IMR-90 (cell line): ENCODE measurements around the gene TCTA. TPM values are rescaled to one million over a fixed set of nuclear protein-coding genes. Genes with fewer than 3 reads are reported as not detected.

Source experiments
- ATAC-seq: fragments of 200-7000 bp; cut with Tn5 transposase; 2 replicates; pipeline ENCODE4 v1.9.1; 2020; ENCODE audit warnings: low read depth, mild to moderate bottlenecking, moderate library complexity
- BruUV-seq: library from RNA; stranded (reverse); fragments of 400-500 nt; replicated peaks from 2 replicates; lab custom pipeline; 2021; lab: Mats Ljungman, UMichigan
- CTCF ChIA-PET: fragments of 300-600 bp; formaldehyde crosslinking; extraction: SDS; loops from one replicate; lab custom pipeline; 2021; ENCODE audit warnings: antibody characterized with exemption; lab: Yijun Ruan, JAX
- POLR2A ChIA-PET: fragments of 300-600 bp; sonication (Branson Sonifier 250); formaldehyde crosslinking; loops from one replicate; lab custom pipeline; 2022; ENCODE audit warnings: antibody characterized with exemption; ENCODE audit not compliant: unreplicated experiment; lab: Charles Lee
- DNase-seq: peaks from one replicate; pipeline ENCODE4 v3.0.0; 2013
- H2AFZ ChIP-seq: replicated peaks from 2 replicates; pipeline ENCODE3; 2013; ENCODE audit warnings: low read length, mild to moderate bottlenecking; ENCODE audit not compliant: poor library complexity
- H2AK5ac ChIP-seq: 2 replicates; pipeline ENCODE4 v1.6.1; 2013; ENCODE audit warnings: low read depth, low read length, inconsistent platforms
- H2AK9ac ChIP-seq: replicated peaks from 2 replicates; pipeline ENCODE3; 2013; ENCODE audit warnings: mild to moderate bottlenecking, low read depth, low read length, moderate library complexity; ENCODE audit not compliant: poor library complexity
- H2BK120ac ChIP-seq: 2 replicates; pipeline ENCODE4 v1.6.1; 2013; ENCODE audit warnings: low read depth, low read length, inconsistent platforms
- H2BK15ac ChIP-seq: 3 replicates; pipeline ENCODE4 v1.6.1; 2013; ENCODE audit warnings: low read depth, low read length, inconsistent platforms
- H2BK20ac ChIP-seq: 2 replicates; pipeline ENCODE4 v1.6.1; 2013; ENCODE audit warnings: low read depth, mild to moderate bottlenecking, inconsistent platforms, low read length, moderate library complexity
- H2BK5ac ChIP-seq: 2 replicates; pipeline ENCODE4 v1.6.1; 2013; ENCODE audit warnings: mild to moderate bottlenecking, low read depth, low read length, inconsistent platforms; ENCODE audit not compliant: poor library complexity, severe bottlenecking
- H3K14ac ChIP-seq: replicated peaks from 2 replicates; pipeline ENCODE4 v1.6.1; 2013; ENCODE audit warnings: low read depth, low read length, inconsistent platforms
- H3K18ac ChIP-seq: 2 replicates; pipeline ENCODE4 v1.6.1; 2013; ENCODE audit warnings: low read depth, low read length, control low read depth
- H3K23ac ChIP-seq: 2 replicates; pipeline ENCODE4 v1.6.1; 2013; ENCODE audit warnings: low read depth, low read length, inconsistent platforms
- H3K27ac ChIP-seq: 2 replicates; pipeline ENCODE4 v1.5.1; 2013; ENCODE audit warnings: mild to moderate bottlenecking, control low read depth, low read length; ENCODE audit not compliant: insufficient read depth
- H3K27me3 ChIP-seq: 2 replicates; pipeline ENCODE4 v1.6.1; 2013; ENCODE audit warnings: low read length; ENCODE audit not compliant: control insufficient read depth, insufficient read depth
- H3K36me3 ChIP-seq: 2 replicates; pipeline ENCODE4 v1.6.1; 2013; ENCODE audit warnings: low read length, mixed read lengths; ENCODE audit not compliant: control insufficient read depth, insufficient read depth
- H3K4ac ChIP-seq: 2 replicates; pipeline ENCODE4 v1.6.1; 2013; ENCODE audit warnings: low read depth, low read length, inconsistent platforms
- H3K4me1 ChIP-seq: 2 replicates; pipeline ENCODE4 v1.6.1; 2013; ENCODE audit warnings: low read length, mixed read lengths; ENCODE audit not compliant: control insufficient read depth, insufficient read depth
- H3K4me2 ChIP-seq: 2 replicates; pipeline ENCODE4 v1.6.1; 2013; ENCODE audit warnings: low read depth, mild to moderate bottlenecking, control low read depth, low read length, moderate library complexity
- H3K4me3 ChIP-seq: 2 replicates; pipeline ENCODE4 v1.5.1; 2013; ENCODE audit warnings: low read depth, mild to moderate bottlenecking, control low read depth, low read length, moderate library complexity; ENCODE audit not compliant: insufficient read depth
- H3K56ac ChIP-seq: 2 replicates; pipeline ENCODE4 v1.6.1; 2013; ENCODE audit warnings: low read length, inconsistent platforms; ENCODE audit not compliant: insufficient read depth; ENCODE audit errors: extremely low read depth
- H3K79me1 ChIP-seq, 2 experiments: 2 replicates each; pipeline ENCODE4 v1.6.1; 2013; ENCODE audit warnings: low read length in 2 of 2, inconsistent platforms in 1 of 2, low read depth in 1 of 2
- H3K9ac ChIP-seq: 2 replicates; pipeline ENCODE4 v1.6.1; 2013; ENCODE audit warnings: low read depth, low read length, control low read depth
- H3K9me1 ChIP-seq: 2 replicates; pipeline ENCODE4 v1.6.1; 2013; ENCODE audit warnings: low read length, inconsistent platforms; ENCODE audit not compliant: insufficient read depth
- H3K9me3 ChIP-seq: 2 replicates; pipeline ENCODE4 v1.6.1; 2013; ENCODE audit warnings: low read length; ENCODE audit not compliant: control insufficient read depth, insufficient read depth
- H4K20me1 ChIP-seq: 2 replicates; pipeline ENCODE4 v1.6.1; 2013; ENCODE audit warnings: low read length, inconsistent platforms; ENCODE audit not compliant: insufficient read depth
- H4K5ac ChIP-seq: 2 replicates; pipeline ENCODE4 v1.6.1; 2013; ENCODE audit warnings: mild to moderate bottlenecking, low read depth, low read length, control low read depth
- H4K8ac ChIP-seq, 2 experiments: 2 replicates each; pipeline ENCODE4 v1.6.1; 2013; ENCODE audit warnings: low read depth in 2 of 2, low read length in 2 of 2, control low read depth in 1 of 2, inconsistent platforms in 1 of 2
- H4K91ac ChIP-seq: 2 replicates; pipeline ENCODE4 v1.6.1; 2013; ENCODE audit warnings: low read depth, low read length, inconsistent platforms; ENCODE audit not compliant: insufficient read depth
- BHLHE40 ChIP-seq: fragments of 150-350 bp; IDR thresholded peaks from 2 replicates; pipeline ENCODE4 v1.6.1; 2016; ENCODE audit warnings: mild to moderate bottlenecking, low read depth, low read length
- CEBPB ChIP-seq: IDR thresholded peaks from 2 replicates; pipeline ENCODE4 v1.6.1; 2012; ENCODE audit warnings: low read depth, low read length, improper control_type of control experiment
- CHD1 ChIP-seq: IDR thresholded peaks from 2 replicates; pipeline ENCODE4 v1.6.1; 2012; ENCODE audit warnings: low read depth, low read length, improper control_type of control experiment
- FOS ChIP-seq: fragments of 150-350 bp; IDR thresholded peaks from 2 replicates; pipeline ENCODE4 v1.6.1; 2016; ENCODE audit warnings: low read depth, low read length
- MAFK ChIP-seq: IDR thresholded peaks from 2 replicates; pipeline ENCODE4 v1.6.1; 2012; ENCODE audit warnings: low read depth, low read length, improper control_type of control experiment
- MAZ ChIP-seq: IDR thresholded peaks from 2 replicates; pipeline ENCODE4 v1.6.1; 2012; ENCODE audit warnings: low read depth, mild to moderate bottlenecking, low read length, improper control_type of control experiment, moderate library complexity, borderline replicate concordance
- MXI1 ChIP-seq: IDR thresholded peaks from 2 replicates; pipeline ENCODE4 v1.6.1; 2012; ENCODE audit warnings: low read depth, mild to moderate bottlenecking, low read length, moderate library complexity, borderline replicate concordance
- NFE2L2 ChIP-seq: fragments of 150-350 bp; IDR thresholded peaks from 2 replicates; pipeline ENCODE4 v1.6.1; 2016; ENCODE audit warnings: low read depth, mild to moderate bottlenecking, low read length
- POLR2A ChIP-seq: IDR thresholded peaks from 2 replicates; pipeline ENCODE4 v1.6.1; 2012; ENCODE audit warnings: mild to moderate bottlenecking, low read depth, low read length
- RAD21 ChIP-seq: IDR thresholded peaks from 2 replicates; pipeline ENCODE4 v1.6.1; 2012; ENCODE audit warnings: low read length, improper control_type of control experiment
- RCOR1 ChIP-seq: IDR thresholded peaks from 2 replicates; pipeline ENCODE4 v1.6.1; 2012; ENCODE audit warnings: mild to moderate bottlenecking, low read length, improper control_type of control experiment; ENCODE audit not compliant: insufficient replicate concordance
- RFX5 ChIP-seq: IDR thresholded peaks from 2 replicates; pipeline ENCODE4 v1.8.0; 2012; ENCODE audit warnings: low read depth, mild to moderate bottlenecking, low read length, moderate library complexity
- SMC3 ChIP-seq: fragments of 150-350 bp; IDR thresholded peaks from 2 replicates; pipeline ENCODE4 v1.6.1; 2016; ENCODE audit warnings: low read depth, mild to moderate bottlenecking, antibody characterized with exemption, low read length, moderate library complexity
- WGBS, 2 experiments: methylation state at CpG; one replicate each; pipeline versions ENCODE4 v1.1.5 to v1.1.7; 2013; ENCODE audit warnings: missing lambda C conversion rate in 2 of 2; ENCODE audit not compliant: insufficient read length in 1 of 2; ENCODE audit errors: extremely low coverage in 2 of 2; 5-methylcytosine and 5-hydroxymethylcytosine counted together
- dilution Hi-C: fragments of 300-500 bp; cut with HindIII; formaldehyde crosslinking; loops from one replicate; pipeline ENCODE4 v1.14.3; 2018; ENCODE audit warnings: low sequenced_read_pairs; ENCODE audit not compliant: unreplicated experiment
- in situ Hi-C: fragments of 300-500 bp; cut with MboI; formaldehyde crosslinking; loops from 3 replicates; pipeline ENCODE4 v1.14.3; 2019; ENCODE audit warnings: low sequenced_read_pairs, inconsistent platforms, mixed read lengths
- intact Hi-C: fragments of 100-400 bp; cut with micrococcal nuclease; formaldehyde crosslinking; loops from 2 replicates; pipeline ENCODE4 v1.10.0; 2022
- polyA plus RNA-seq, 3 experiments: library from polyadenylated mRNA; depleted of rRNA; stranded (reverse); fragments of >200 nt; gene quantifications; 2 replicates each; pipeline ENCODE4 v1.2.3, GENCODE V29; 2012; ENCODE audit warnings: low replicate concordance in 1 of 3
- total RNA-seq: library from RNA; depleted of rRNA; stranded (reverse); fragments of >200 nt; gene quantifications from 2 replicates; pipeline ENCODE4 v1.2.3, GENCODE V29; 2012
- TF ChIP-seq, protein P1 (sequence below): conservative IDR thresholded peaks from 2 replicates; pipeline ENCODE4 v1.5.1; 2012; ENCODE audit warnings: mild to moderate bottlenecking, low read depth, low read length, improper control_type of control experiment
- TF ChIP-seq, protein P2 (sequence below): fragments of 150-350 bp; IDR thresholded peaks from 2 replicates; pipeline ENCODE4 v1.6.1; 2016; ENCODE audit warnings: low read depth, mild to moderate bottlenecking, low read length, moderate library complexity, borderline replicate concordance
- TF ChIP-seq, protein P3 (sequence below): fragments of 150-350 bp; IDR thresholded peaks from 2 replicates; pipeline ENCODE4 v1.6.1; 2017; ENCODE audit warnings: mild to moderate bottlenecking, antibody characterized with exemption, low read length, low read depth

TCTA gene
- total and polyA plus RNA-seq, 2 of the 4 experiments (the other 2 are of a cell fraction), result 15.1 to 46.6 TPM

DNA sequence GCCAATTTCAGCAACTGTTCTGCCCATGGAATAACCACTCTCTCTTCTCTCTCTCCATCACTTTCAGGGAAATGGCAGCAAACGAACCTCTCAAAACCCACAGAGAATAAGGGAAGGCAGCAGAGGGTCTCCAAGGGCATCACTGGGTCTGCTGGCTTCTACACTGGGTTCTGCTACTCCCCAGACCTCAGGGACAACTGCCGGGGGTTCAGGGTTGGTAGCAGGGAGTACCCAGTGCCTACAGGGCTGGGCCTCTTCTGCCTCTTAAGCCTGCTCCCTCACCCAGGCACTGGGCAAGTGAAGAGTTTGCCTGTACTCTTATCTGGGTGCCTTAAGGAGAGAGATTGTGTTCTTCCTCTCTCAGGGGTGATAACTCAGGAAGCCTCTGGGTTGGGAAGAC, 2.5 kb downstream of the TCTA start:
- in situ Hi-C loops, result loop anchor here (5.0 kb wide), 1 partner anchor 62 kb away; no protein-coding TSS in a partner anchor
- Histone ChIP-seq H3K27ac (no peak overlapping the region), H2AK9ac (no peak overlapping the region), H3K79me1 (peaks cover 12 to 63% of the 10 kb centered on the region in 2 experiments; a peak in 3 of 4 replicates), H3K4me2 (no peak overlapping the region), H3K4me3 (no peak overlapping the region), H3K4ac (no peak overlapping the region), H3K14ac (no peak overlapping the region), H2AK5ac (no peak overlapping the region), H3K9me1 (peaks cover 39% of the 10 kb centered on the region), H2BK5ac (no peak overlapping the region), H3K23ac (no peak overlapping the region), H2BK20ac (no peak overlapping the region), H4K5ac (no peak overlapping the region), H2BK15ac (no peak overlapping the region), H2AFZ (no peak overlapping the region), H3K4me1 (peaks cover 9% of the 10 kb centered on the region), H4K20me1 (peaks cover 15% of the 10 kb centered on the region), H3K18ac (no peak overlapping the region), H3K56ac (no peak overlapping the region), H3K9me3 (no peaks in the 10 kb centered on the region), H2BK120ac (no peak overlapping the region), H3K27me3 (no peaks in the 10 kb centered on the region), H4K8ac (no peak overlapping the region), H4K91ac (no peak overlapping the region), H3K36me3 (peaks cover 27% of the 10 kb centered on the region), H3K9ac (no peak overlapping the region)
- DNase-seq, result no peak
- ATAC-seq, result no peak
- dilution Hi-C loops, result no loop called here
- TF ChIP-seq MAZ (no peak), RCOR1 (no peak), BHLHE40 (no peak), RAD21 (no peak), NFE2L2 (no peak), FOS (no peak), POLR2A (no peak), MXI1 (no peak), MAFK (no peak), CHD1 (no peak), SMC3 (no peak), CEBPB (no peak), RFX5 (no peak)
- TF ChIP-seq, protein P1, sequence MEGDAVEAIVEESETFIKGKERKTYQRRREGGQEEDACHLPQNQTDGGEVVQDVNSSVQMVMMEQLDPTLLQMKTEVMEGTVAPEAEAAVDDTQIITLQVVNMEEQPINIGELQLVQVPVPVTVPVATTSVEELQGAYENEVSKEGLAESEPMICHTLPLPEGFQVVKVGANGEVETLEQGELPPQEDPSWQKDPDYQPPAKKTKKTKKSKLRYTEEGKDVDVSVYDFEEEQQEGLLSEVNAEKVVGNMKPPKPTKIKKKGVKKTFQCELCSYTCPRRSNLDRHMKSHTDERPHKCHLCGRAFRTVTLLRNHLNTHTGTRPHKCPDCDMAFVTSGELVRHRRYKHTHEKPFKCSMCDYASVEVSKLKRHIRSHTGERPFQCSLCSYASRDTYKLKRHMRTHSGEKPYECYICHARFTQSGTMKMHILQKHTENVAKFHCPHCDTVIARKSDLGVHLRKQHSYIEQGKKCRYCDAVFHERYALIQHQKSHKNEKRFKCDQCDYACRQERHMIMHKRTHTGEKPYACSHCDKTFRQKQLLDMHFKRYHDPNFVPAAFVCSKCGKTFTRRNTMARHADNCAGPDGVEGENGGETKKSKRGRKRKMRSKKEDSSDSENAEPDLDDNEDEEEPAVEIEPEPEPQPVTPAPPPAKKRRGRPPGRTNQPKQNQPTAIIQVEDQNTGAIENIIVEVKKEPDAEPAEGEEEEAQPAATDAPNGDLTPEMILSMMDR, result no peak
- TF ChIP-seq, protein P2, sequence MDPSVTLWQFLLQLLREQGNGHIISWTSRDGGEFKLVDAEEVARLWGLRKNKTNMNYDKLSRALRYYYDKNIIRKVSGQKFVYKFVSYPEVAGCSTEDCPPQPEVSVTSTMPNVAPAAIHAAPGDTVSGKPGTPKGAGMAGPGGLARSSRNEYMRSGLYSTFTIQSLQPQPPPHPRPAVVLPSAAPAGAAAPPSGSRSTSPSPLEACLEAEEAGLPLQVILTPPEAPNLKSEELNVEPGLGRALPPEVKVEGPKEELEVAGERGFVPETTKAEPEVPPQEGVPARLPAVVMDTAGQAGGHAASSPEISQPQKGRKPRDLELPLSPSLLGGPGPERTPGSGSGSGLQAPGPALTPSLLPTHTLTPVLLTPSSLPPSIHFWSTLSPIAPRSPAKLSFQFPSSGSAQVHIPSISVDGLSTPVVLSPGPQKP, result no peak
- TF ChIP-seq, protein P3, sequence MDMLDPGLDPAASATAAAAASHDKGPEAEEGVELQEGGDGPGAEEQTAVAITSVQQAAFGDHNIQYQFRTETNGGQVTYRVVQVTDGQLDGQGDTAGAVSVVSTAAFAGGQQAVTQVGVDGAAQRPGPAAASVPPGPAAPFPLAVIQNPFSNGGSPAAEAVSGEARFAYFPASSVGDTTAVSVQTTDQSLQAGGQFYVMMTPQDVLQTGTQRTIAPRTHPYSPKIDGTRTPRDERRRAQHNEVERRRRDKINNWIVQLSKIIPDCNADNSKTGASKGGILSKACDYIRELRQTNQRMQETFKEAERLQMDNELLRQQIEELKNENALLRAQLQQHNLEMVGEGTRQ, result no peak
- intact Hi-C loops, result loop anchor here (5.0 kb wide), 1 partner anchor 258 kb away; the partner anchor contains the start of gene APEH
- CTCF ChIA-PET, result no interaction called here
- no CpG with 5 or more reads among the region's 2 CpGs for WGBS, 2 experiments
- no TSS peak for BruUV-seq
- POLR2A ChIA-PET, result no interaction called here
